Measurements from ENCODE around the gene LYSMD1. TPM values are rescaled to one million over a fixed set of nuclear protein-coding genes. Genes with fewer than 3 reads are reported as not detected.
"Not testable (repeated sequence)": the region's sequence is repeated elsewhere in the genome, so short reads cannot be mapped to it uniquely, and the experiment has no call there.

The LYSMD1 gene
- total RNA-seq, 4 donors from 2014 or later, result 4.6 to 8.8 (median 5.9) TPM

DNA sequence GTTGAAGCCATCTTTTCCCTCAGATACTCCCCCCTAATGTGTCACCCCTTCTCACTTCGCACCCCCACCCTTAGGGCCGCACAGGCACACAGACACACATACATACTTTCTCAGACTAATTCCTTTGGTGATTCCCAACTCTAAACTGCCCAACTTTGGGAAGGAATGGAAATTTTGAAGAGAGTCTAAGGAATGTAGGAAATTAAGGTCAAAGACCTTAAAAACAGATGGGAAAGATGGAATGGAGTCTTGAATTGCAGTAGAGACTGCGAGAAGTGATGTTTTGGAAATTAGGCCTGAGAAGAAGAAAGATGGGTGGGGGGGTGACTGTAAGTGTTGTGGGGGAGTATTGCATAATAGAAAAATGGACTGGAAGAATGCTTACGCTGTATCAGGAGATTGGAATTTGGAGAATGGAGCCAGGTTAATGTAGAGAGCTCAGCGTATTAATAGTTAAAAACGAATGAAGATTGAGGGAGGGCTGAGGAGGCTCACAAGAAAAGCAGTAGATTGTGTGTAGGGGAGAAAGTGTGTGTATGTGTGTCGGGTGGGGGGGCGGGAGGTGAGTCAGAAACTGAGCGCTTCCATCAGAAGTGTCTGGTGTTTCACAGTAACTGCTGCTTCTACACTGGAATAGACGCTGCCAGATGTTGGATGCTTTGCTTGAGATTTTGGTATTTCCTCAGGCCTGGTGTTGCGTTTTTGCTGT lies 34.3 kb upstream of the LYSMD1 start:
- WGBS, 2 donors, result 14 to 16% methylated on average over 10 to 11 of the region's 11 CpGs
- H3K4me3 ChIP-seq, result peak overlapping the region; percentile 67 to 89 (median 83)
- H3K9me3 ChIP-seq, result no peaks in the 10 kb centered on the region
- no peaks in the 10 kb centered on the region for H3K27me3 ChIP-seq
- peaks cover 7 to 85% (median 35%) of the 10 kb centered on the region in 3 donors for H3K4me1 ChIP-seq
- peaks cover 0 to 21% (median 5%) of the 10 kb centered on the region in 3 donors for H3K36me3 ChIP-seq
- no peak for TF ChIP-seq POLR2A (IDR thresholded peaks at IDR 0.05)
- TF ChIP-seq, protein P1, sequence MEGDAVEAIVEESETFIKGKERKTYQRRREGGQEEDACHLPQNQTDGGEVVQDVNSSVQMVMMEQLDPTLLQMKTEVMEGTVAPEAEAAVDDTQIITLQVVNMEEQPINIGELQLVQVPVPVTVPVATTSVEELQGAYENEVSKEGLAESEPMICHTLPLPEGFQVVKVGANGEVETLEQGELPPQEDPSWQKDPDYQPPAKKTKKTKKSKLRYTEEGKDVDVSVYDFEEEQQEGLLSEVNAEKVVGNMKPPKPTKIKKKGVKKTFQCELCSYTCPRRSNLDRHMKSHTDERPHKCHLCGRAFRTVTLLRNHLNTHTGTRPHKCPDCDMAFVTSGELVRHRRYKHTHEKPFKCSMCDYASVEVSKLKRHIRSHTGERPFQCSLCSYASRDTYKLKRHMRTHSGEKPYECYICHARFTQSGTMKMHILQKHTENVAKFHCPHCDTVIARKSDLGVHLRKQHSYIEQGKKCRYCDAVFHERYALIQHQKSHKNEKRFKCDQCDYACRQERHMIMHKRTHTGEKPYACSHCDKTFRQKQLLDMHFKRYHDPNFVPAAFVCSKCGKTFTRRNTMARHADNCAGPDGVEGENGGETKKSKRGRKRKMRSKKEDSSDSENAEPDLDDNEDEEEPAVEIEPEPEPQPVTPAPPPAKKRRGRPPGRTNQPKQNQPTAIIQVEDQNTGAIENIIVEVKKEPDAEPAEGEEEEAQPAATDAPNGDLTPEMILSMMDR (IDR thresholded peaks at IDR 0.05), result no peak
- intact Hi-C loops (cut with DNase I), result loop anchor here (5.0 kb wide), 1 partner anchor 52 kb away; the partner anchor contains the start of gene PSMD4
- DNase-seq, result no peak
- H3K27ac ChIP-seq, result peak overlapping the region; percentile 88 to 97 (median 96)

DNA sequence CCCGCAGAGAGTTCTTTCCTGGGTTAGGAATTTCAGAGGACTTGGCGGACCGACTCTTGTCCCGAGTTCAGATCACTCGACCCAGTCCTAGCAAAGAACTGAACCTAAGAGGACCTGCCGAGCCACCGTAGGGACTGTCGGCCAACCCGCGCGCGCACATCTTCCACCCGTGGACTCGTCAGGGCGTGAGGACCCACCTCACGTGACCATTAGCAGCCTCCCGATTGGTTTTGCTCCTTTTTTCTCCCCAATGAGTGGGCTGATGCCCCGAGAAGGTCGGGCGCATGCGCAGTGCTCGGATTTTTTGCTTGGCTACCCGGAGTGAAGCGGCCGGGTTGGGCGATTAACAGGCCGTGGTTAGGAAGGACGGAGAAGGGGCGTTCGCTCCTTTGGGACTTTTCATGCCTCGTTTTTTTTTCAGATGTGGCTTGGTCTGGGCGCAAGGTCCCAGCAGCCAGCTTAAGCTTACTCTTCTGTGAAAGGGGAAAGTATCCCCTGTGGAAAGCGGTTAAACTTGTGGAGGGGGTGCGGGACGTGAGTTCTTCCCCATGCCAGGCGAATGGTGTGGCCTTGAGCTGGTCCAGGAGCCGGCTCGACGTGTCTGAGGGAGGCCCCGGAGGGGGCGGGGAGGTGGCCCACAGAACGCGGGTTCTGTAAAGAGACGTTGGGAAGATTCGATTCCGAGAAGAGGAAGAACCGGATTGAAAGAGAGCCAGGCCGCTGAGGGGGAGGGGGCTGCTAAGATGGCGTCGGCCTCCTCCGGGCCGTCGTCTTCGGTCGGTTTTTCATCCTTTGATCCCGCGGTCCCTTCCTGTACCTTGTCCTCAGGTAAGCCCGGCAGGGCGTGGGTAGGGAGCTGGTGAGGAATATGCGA lies 32.8 kb upstream of the LYSMD1 start, which contains the start of gene PIP5K1A:
Gene PIP5K1A (plus strand): TSS at position 299 of the 874 bp plus-strand sequence. CDS start 445 bp downstream, at position 744.
- DNase-seq, result peak; percentile 96
- no peaks in the 10 kb centered on the region for H3K27me3 ChIP-seq
- H3K4me1 ChIP-seq, result peaks cover 7 to 80% (median 35%) of the 10 kb centered on the region in 3 donors
- peak within 1 kb of the TSS; percentile 88 to 97 (median 96) for H3K27ac ChIP-seq
- TF ChIP-seq, protein P1 (IDR thresholded peaks at IDR 0.05), result peak in 2 of 6 experiments; percentile 7 to 43
- peak in 3 of 4 donors; percentile 87 to 93 (median 92) for TF ChIP-seq POLR2A (IDR thresholded peaks at IDR 0.05)
- 0% methylated on average over 39 to 42 of the region's 60 CpGs for WGBS, 2 donors
- intact Hi-C loops (cut with DNase I), result loop anchor here (5.0 kb wide), 1 partner anchor 54 kb away; the partner anchor contains the start of gene PSMD4
- H3K36me3 ChIP-seq, result peaks cover 0 to 13% (median 5%) of the 10 kb centered on the region in 3 donors
- no peaks in the 10 kb centered on the region for H3K9me3 ChIP-seq
- H3K4me3 ChIP-seq, result peak within 1 kb of the TSS; percentile 67 to 89 (median 83)

DNA sequence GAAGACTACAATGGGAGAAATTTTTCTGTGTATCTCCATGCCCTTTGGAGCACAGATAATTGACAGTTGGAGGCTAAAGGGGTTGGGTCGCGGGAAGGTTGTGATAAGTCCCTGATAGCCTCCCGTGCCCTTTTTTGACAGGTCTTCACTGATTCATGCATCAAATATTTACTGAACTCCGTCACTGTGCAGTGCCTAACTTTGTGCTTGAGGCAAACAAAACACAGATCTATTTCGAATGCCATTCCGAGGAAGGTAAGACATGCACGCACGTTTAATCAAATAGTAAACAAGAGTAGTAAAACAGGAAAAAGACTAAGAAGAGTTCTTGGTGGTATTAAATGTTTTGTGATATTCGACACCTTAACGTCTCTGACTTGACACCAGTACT lies 32.2 kb upstream of the LYSMD1 start:
- H3K9me3 ChIP-seq, result no peaks in the 10 kb centered on the region
- no peak for TF ChIP-seq POLR2A (IDR thresholded peaks at IDR 0.05)
- TF ChIP-seq, protein P1 (IDR thresholded peaks at IDR 0.05), result no peak
- H3K4me1 ChIP-seq, result peaks cover 7 to 75% (median 35%) of the 10 kb centered on the region in 3 donors
- no peaks in the 10 kb centered on the region for H3K27me3 ChIP-seq
- peak overlapping the region; percentile 67 to 89 (median 83) for H3K4me3 ChIP-seq
- peaks cover 0 to 7% (median 5%) of the 10 kb centered on the region in 3 donors for H3K36me3 ChIP-seq
- 5 to 7% methylated on average over 10 of the region's 10 CpGs for WGBS, 2 donors
- intact Hi-C loops (cut with DNase I), result loop anchor here (5.0 kb wide), 1 partner anchor 54 kb away; the partner anchor contains the start of gene PSMD4
- peak overlapping the region; percentile 88 to 97 (median 96) for H3K27ac ChIP-seq
- no peak for DNase-seq

DNA sequence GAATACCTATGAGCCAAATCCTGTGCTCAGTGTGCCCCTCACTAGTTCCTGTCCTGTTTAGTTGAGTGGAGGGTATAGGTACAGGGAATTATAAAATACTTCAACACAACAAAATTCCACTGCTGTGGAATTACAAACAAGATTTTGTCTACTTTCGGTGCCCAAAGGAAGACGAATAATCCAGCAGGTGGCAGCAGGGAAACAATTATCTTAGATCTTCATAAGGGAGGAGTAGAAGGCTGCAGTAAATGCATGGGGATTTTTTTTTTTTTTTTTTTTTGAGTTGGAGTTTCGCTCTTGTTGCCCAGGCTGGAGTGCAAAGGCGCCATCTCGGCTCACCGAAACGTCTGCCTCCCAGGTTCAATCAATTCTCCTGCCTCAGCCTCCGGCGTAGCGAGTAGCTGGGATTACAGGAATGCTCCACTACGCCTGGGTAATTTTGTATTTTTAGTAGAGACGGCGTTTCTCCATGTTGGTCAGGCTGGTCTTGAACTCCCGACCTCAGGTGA lies 30.6 kb upstream of the LYSMD1 start:
- no peak for DNase-seq
- Histone ChIP-seq H3K36me3 (no peaks in the 10 kb centered on the region), H3K9me3 (no peaks in the 10 kb centered on the region), H3K27ac (peak overlapping the region; percentile 85 to 97 (median 92)), H3K4me1 (peaks cover 2 to 60% (median 23%) of the 10 kb centered on the region in 3 donors), H3K27me3 (no peaks in the 10 kb centered on the region), H3K4me3 (peak overlapping the region; percentile 14 to 55 (median 30))
- intact Hi-C loops (cut with DNase I), result loop anchor here (5.0 kb wide), 1 partner anchor 56 kb away; the partner anchor contains the start of gene PSMD4
- TF ChIP-seq, protein P1 (IDR thresholded peaks at IDR 0.05), result peak in 5 of 6 experiments; percentile 48 to 68 (median 58)
- TF ChIP-seq POLR2A (IDR thresholded peaks at IDR 0.05), result no peak
- WGBS, 2 donors, result 23 to 31% methylated on average over 13 to 14 of the region's 14 CpGs

DNA sequence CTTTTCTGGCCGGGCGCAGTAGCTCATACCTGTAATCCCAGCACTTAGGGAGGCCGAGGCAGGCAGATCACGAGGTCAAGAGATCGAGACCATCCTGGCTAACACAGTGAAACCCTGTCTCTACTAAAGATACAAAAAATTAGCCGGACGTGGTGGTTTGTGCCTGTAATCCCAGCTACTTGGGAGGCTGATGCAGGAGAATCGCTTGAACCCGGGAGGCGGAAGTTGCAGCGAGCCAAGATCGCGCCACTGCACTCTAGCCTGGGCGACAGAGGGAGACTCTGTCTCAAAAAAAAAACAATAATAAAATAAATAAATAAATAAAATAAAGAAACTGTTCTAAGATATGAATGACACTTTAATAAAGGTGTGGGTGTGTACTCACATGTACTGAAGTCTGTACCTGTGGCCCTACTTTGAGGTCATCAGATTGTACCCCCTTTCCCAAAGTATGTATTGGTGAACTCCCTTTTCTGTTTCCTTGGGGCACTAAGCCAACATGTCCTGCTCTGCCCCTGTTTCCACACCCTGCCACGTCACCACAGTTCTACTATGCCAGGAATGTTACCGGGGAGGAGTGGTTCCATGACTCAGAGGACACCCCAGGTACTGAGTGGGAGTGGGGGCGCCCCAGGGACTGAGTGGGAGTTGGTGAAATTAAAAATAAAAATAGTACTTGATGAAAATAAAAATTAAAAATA lies 29.3 kb upstream of the LYSMD1 start:
- H3K9me3 ChIP-seq, DNase-seq, H3K36me3 ChIP-seq, H3K27me3 ChIP-seq: not testable (repeated sequence)
- Histone ChIP-seq H3K4me3 (peak overlapping the region; percentile 18 to 55 (median 30)), H3K27ac (peak overlapping the region; percentile 85 to 97 (median 92)), H3K4me1 (peaks cover 0 to 54% (median 16%) of the 10 kb centered on the region in 3 donors)
- 36 to 44% methylated on average over 14 to 17 of the region's 17 CpGs for WGBS, 2 donors
- intact Hi-C loops (cut with DNase I), result loop anchor here (5.0 kb wide), 1 partner anchor 57 kb away; the partner anchor contains the start of gene PSMD4
